NB4 (cell line): Measurements from ENCODE around the gene RAI1.

Experiments used
- DNase-seq: peaks from one replicate; pipeline ENCODE4 v3.0.0; 2010; ENCODE audit warnings: low read depth
- H3K4me3 ChIP-seq: one replicate; pipeline ENCODE4 v1.5.1; 2011; ENCODE audit warnings: mild to moderate bottlenecking, low read depth, low read length, moderate library complexity
- CTCF ChIP-seq: IDR thresholded peaks from one replicate; pipeline ENCODE4 v1.5.1; 2012; ENCODE audit warnings: low read depth, low read length
- MAX ChIP-seq: IDR thresholded peaks from 2 replicates; pipeline ENCODE4 v1.6.1; 2011; ENCODE audit warnings: low read depth, low read length
- MYC ChIP-seq: IDR thresholded peaks from 2 replicates; pipeline ENCODE4 v1.6.1; 2011; ENCODE audit warnings: low read depth, low read length
- POLR2A ChIP-seq: IDR thresholded peaks from 2 replicates; pipeline ENCODE4 v1.6.1; 2011; ENCODE audit warnings: mild to moderate bottlenecking; ENCODE audit not compliant: insufficient read length; ENCODE audit errors: extremely low read depth

Gene RAI1

GRCh38 chr17:17800504-17801021 is 119.3 kb downstream of the RAI1 start:
- no peak overlapping the region for H3K4me3 ChIP-seq
- no peak for TF ChIP-seq MAX
- no peak for TF ChIP-seq CTCF
- TF ChIP-seq POLR2A: no peak
- TF ChIP-seq MYC: no peak
- DNase-seq: no peak

GRCh38 chr17:17801800-17802481 is 120.7 kb downstream of the RAI1 start:
- TF ChIP-seq MAX: no peak
- no peak for TF ChIP-seq POLR2A
- TF ChIP-seq CTCF: no peak
- TF ChIP-seq MYC: no peak
- H3K4me3 ChIP-seq: no peak overlapping the region
- no peak for DNase-seq

- DNase-seq: no peak
- no peak overlapping the region for H3K4me3 ChIP-seq
- TF ChIP-seq MYC (no peak), POLR2A (no peak), MAX (no peak)
Observed at GRCh38 chr17:17804007-17804406, 122.7 kb downstream of the RAI1 start.

GRCh38 chr17:17805575-17805974 is 124.3 kb downstream of the RAI1 start:
- TF ChIP-seq MAX (no peak), CTCF (no peak), POLR2A (no peak), MYC (no peak)
- no peak overlapping the region for H3K4me3 ChIP-seq

GRCh38 chr17:17806035-17806434 is 124.8 kb downstream of the RAI1 start:
- no peak for TF ChIP-seq CTCF
- TF ChIP-seq MYC: no peak
- TF ChIP-seq MAX: no peak
- TF ChIP-seq POLR2A: no peak
- no peak overlapping the region for H3K4me3 ChIP-seq
- no peak for DNase-seq

More at GRCh38 chr17:17805575-17805974, 124.3 kb downstream of the RAI1 start:
- DNase-seq: no peak

GRCh38 chr17:17806611-17807274 is 125.5 kb downstream of the RAI1 start:
- no peak overlapping the region for H3K4me3 ChIP-seq
- no peak for DNase-seq
- TF ChIP-seq POLR2A: no peak
